Right hindlimb (tissue), 1 donor: ENCODE measurements around the gene ZNF740.

Experiments used
- DNase-seq: peaks from one replicate; pipeline ENCODE4 v3.0.0-alpha.2; 2018

The ZNF740 gene

GRCh38 chr12:53230108-53230845, 49.8 kb downstream of the ZNF740 start:
- peak; percentile 64 for DNase-seq

GRCh38 chr12:53231671-53231920, 51.1 kb downstream of the ZNF740 start:
- DNase-seq, result no peak

- peak; percentile 84 for DNase-seq
These were observed 51.6 kb downstream of the ZNF740 start, which contains the start of gene RARG for GRCh38 chr12:53231921-53232645. Gene RARG (minus strand): TSS chr12:53232209. CDS start chr12:53227545, 4,664 bp downstream.

- DNase-seq, result peak; percentile 69
These were observed 52.3 kb downstream of the ZNF740 start for GRCh38 chr12:53232646-53233461.

- peak; percentile 52 for DNase-seq
These were observed 53.2 kb downstream of the ZNF740 start for GRCh38 chr12:53233671-53234121.

- DNase-seq, result peak; percentile 83
These were observed 53.9 kb downstream of the ZNF740 start for GRCh38 chr12:53234271-53234914.

- DNase-seq, result no peak
These were observed 54.6 kb downstream of the ZNF740 start for GRCh38 chr12:53235164-53235563.

GRCh38 chr12:53235742-53236442, 55.4 kb downstream of the ZNF740 start:
- no peak for DNase-seq

GRCh38 chr12:53236443-53237111, 56.1 kb downstream of the ZNF740 start:
- DNase-seq, result no peak

GRCh38 chr12:53239643-53240258, 59.2 kb downstream of the ZNF740 start:
- DNase-seq, result no peak

GRCh38 chr12:53241623-53242412, 61.3 kb downstream of the ZNF740 start:
- DNase-seq, result no peak

GRCh38 chr12:53244337-53244736, 63.8 kb downstream of the ZNF740 start:
- no peak for DNase-seq
